IMR-90 (cell line): ENCODE results near the gene HSBP1L1. TPM values are rescaled to one million over a fixed set of nuclear protein-coding genes. Genes with fewer than 3 reads are reported as not detected.

Source experiments
- ATAC-seq: fragments of 200-7000 bp; cut with Tn5 transposase; 2 replicates; pipeline ENCODE4 v1.9.1; 2020; ENCODE audit warnings: low read depth, mild to moderate bottlenecking, moderate library complexity
- BruUV-seq: library from RNA; stranded (reverse); fragments of 400-500 nt; replicated peaks from 2 replicates; lab custom pipeline; 2021; lab: Mats Ljungman, UMichigan
- CTCF ChIA-PET: fragments of 300-600 bp; formaldehyde crosslinking; extraction: SDS; loops from one replicate; lab custom pipeline; 2021; ENCODE audit warnings: antibody characterized with exemption; lab: Yijun Ruan, JAX
- POLR2A ChIA-PET: fragments of 300-600 bp; sonication (Branson Sonifier 250); formaldehyde crosslinking; loops from one replicate; lab custom pipeline; 2022; ENCODE audit warnings: antibody characterized with exemption; ENCODE audit not compliant: unreplicated experiment; lab: Charles Lee
- DNase-seq: peaks from one replicate; pipeline ENCODE4 v3.0.0; 2013
- H2AFZ ChIP-seq: replicated peaks from 2 replicates; pipeline ENCODE3; 2013; ENCODE audit warnings: low read length, mild to moderate bottlenecking; ENCODE audit not compliant: poor library complexity
- H2AK5ac ChIP-seq: 2 replicates; pipeline ENCODE4 v1.6.1; 2013; ENCODE audit warnings: low read depth, low read length, inconsistent platforms
- H2AK9ac ChIP-seq: replicated peaks from 2 replicates; pipeline ENCODE3; 2013; ENCODE audit warnings: mild to moderate bottlenecking, low read depth, low read length, moderate library complexity; ENCODE audit not compliant: poor library complexity
- H2BK120ac ChIP-seq: 2 replicates; pipeline ENCODE4 v1.6.1; 2013; ENCODE audit warnings: low read depth, low read length, inconsistent platforms
- H2BK15ac ChIP-seq: 3 replicates; pipeline ENCODE4 v1.6.1; 2013; ENCODE audit warnings: low read depth, low read length, inconsistent platforms
- H2BK20ac ChIP-seq: 2 replicates; pipeline ENCODE4 v1.6.1; 2013; ENCODE audit warnings: low read depth, mild to moderate bottlenecking, inconsistent platforms, low read length, moderate library complexity
- H2BK5ac ChIP-seq: 2 replicates; pipeline ENCODE4 v1.6.1; 2013; ENCODE audit warnings: mild to moderate bottlenecking, low read depth, low read length, inconsistent platforms; ENCODE audit not compliant: poor library complexity, severe bottlenecking
- H3K14ac ChIP-seq: replicated peaks from 2 replicates; pipeline ENCODE4 v1.6.1; 2013; ENCODE audit warnings: low read depth, low read length, inconsistent platforms
- H3K18ac ChIP-seq: 2 replicates; pipeline ENCODE4 v1.6.1; 2013; ENCODE audit warnings: low read depth, low read length, control low read depth
- H3K23ac ChIP-seq: 2 replicates; pipeline ENCODE4 v1.6.1; 2013; ENCODE audit warnings: low read depth, low read length, inconsistent platforms
- H3K27ac ChIP-seq: 2 replicates; pipeline ENCODE4 v1.5.1; 2013; ENCODE audit warnings: mild to moderate bottlenecking, control low read depth, low read length; ENCODE audit not compliant: insufficient read depth
- H3K27me3 ChIP-seq: 2 replicates; pipeline ENCODE4 v1.6.1; 2013; ENCODE audit warnings: low read length; ENCODE audit not compliant: control insufficient read depth, insufficient read depth
- H3K36me3 ChIP-seq: 2 replicates; pipeline ENCODE4 v1.6.1; 2013; ENCODE audit warnings: low read length, mixed read lengths; ENCODE audit not compliant: control insufficient read depth, insufficient read depth
- H3K4ac ChIP-seq: 2 replicates; pipeline ENCODE4 v1.6.1; 2013; ENCODE audit warnings: low read depth, low read length, inconsistent platforms
- H3K4me1 ChIP-seq: 2 replicates; pipeline ENCODE4 v1.6.1; 2013; ENCODE audit warnings: low read length, mixed read lengths; ENCODE audit not compliant: control insufficient read depth, insufficient read depth
- H3K4me2 ChIP-seq: 2 replicates; pipeline ENCODE4 v1.6.1; 2013; ENCODE audit warnings: low read depth, mild to moderate bottlenecking, control low read depth, low read length, moderate library complexity
- H3K4me3 ChIP-seq: 2 replicates; pipeline ENCODE4 v1.5.1; 2013; ENCODE audit warnings: low read depth, mild to moderate bottlenecking, control low read depth, low read length, moderate library complexity; ENCODE audit not compliant: insufficient read depth
- H3K56ac ChIP-seq: 2 replicates; pipeline ENCODE4 v1.6.1; 2013; ENCODE audit warnings: low read length, inconsistent platforms; ENCODE audit not compliant: insufficient read depth; ENCODE audit errors: extremely low read depth
- H3K79me1 ChIP-seq, 2 experiments: 2 replicates each; pipeline ENCODE4 v1.6.1; 2013; ENCODE audit warnings: low read length in 2 of 2, inconsistent platforms in 1 of 2, low read depth in 1 of 2
- H3K9ac ChIP-seq: 2 replicates; pipeline ENCODE4 v1.6.1; 2013; ENCODE audit warnings: low read depth, low read length, control low read depth
- H3K9me1 ChIP-seq: 2 replicates; pipeline ENCODE4 v1.6.1; 2013; ENCODE audit warnings: low read length, inconsistent platforms; ENCODE audit not compliant: insufficient read depth
- H3K9me3 ChIP-seq: 2 replicates; pipeline ENCODE4 v1.6.1; 2013; ENCODE audit warnings: low read length; ENCODE audit not compliant: control insufficient read depth, insufficient read depth
- H4K20me1 ChIP-seq: 2 replicates; pipeline ENCODE4 v1.6.1; 2013; ENCODE audit warnings: low read length, inconsistent platforms; ENCODE audit not compliant: insufficient read depth
- H4K5ac ChIP-seq: 2 replicates; pipeline ENCODE4 v1.6.1; 2013; ENCODE audit warnings: mild to moderate bottlenecking, low read depth, low read length, control low read depth
- H4K8ac ChIP-seq, 2 experiments: 2 replicates each; pipeline ENCODE4 v1.6.1; 2013; ENCODE audit warnings: low read depth in 2 of 2, low read length in 2 of 2, control low read depth in 1 of 2, inconsistent platforms in 1 of 2
- H4K91ac ChIP-seq: 2 replicates; pipeline ENCODE4 v1.6.1; 2013; ENCODE audit warnings: low read depth, low read length, inconsistent platforms; ENCODE audit not compliant: insufficient read depth
- BHLHE40 ChIP-seq: fragments of 150-350 bp; IDR thresholded peaks from 2 replicates; pipeline ENCODE4 v1.6.1; 2016; ENCODE audit warnings: mild to moderate bottlenecking, low read depth, low read length
- CHD1 ChIP-seq: IDR thresholded peaks from 2 replicates; pipeline ENCODE4 v1.6.1; 2012; ENCODE audit warnings: low read depth, low read length, improper control_type of control experiment
- CTCF ChIP-seq: conservative IDR thresholded peaks from 2 replicates; pipeline ENCODE4 v1.5.1; 2012; ENCODE audit warnings: mild to moderate bottlenecking, low read depth, low read length, improper control_type of control experiment
- FOS ChIP-seq: fragments of 150-350 bp; IDR thresholded peaks from 2 replicates; pipeline ENCODE4 v1.6.1; 2016; ENCODE audit warnings: low read depth, low read length
- MAZ ChIP-seq: IDR thresholded peaks from 2 replicates; pipeline ENCODE4 v1.6.1; 2012; ENCODE audit warnings: low read depth, mild to moderate bottlenecking, low read length, improper control_type of control experiment, moderate library complexity, borderline replicate concordance
- MXI1 ChIP-seq: IDR thresholded peaks from 2 replicates; pipeline ENCODE4 v1.6.1; 2012; ENCODE audit warnings: low read depth, mild to moderate bottlenecking, low read length, moderate library complexity, borderline replicate concordance
- NFE2L2 ChIP-seq: fragments of 150-350 bp; IDR thresholded peaks from 2 replicates; pipeline ENCODE4 v1.6.1; 2016; ENCODE audit warnings: low read depth, mild to moderate bottlenecking, low read length
- POLR2A ChIP-seq: IDR thresholded peaks from 2 replicates; pipeline ENCODE4 v1.6.1; 2012; ENCODE audit warnings: mild to moderate bottlenecking, low read depth, low read length
- RAD21 ChIP-seq: IDR thresholded peaks from 2 replicates; pipeline ENCODE4 v1.6.1; 2012; ENCODE audit warnings: low read length, improper control_type of control experiment
- RCOR1 ChIP-seq: IDR thresholded peaks from 2 replicates; pipeline ENCODE4 v1.6.1; 2012; ENCODE audit warnings: mild to moderate bottlenecking, low read length, improper control_type of control experiment; ENCODE audit not compliant: insufficient replicate concordance
- USF2 ChIP-seq: fragments of 150-350 bp; IDR thresholded peaks from 2 replicates; pipeline ENCODE4 v1.6.1; 2017; ENCODE audit warnings: mild to moderate bottlenecking, antibody characterized with exemption, low read length, low read depth
- WGBS, 2 experiments: methylation state at CpG; one replicate each; pipeline versions ENCODE4 v1.1.5 to v1.1.7; 2013; ENCODE audit warnings: missing lambda C conversion rate in 2 of 2; ENCODE audit not compliant: insufficient read length in 1 of 2; ENCODE audit errors: extremely low coverage in 2 of 2; 5-methylcytosine and 5-hydroxymethylcytosine counted together
- dilution Hi-C: fragments of 300-500 bp; cut with HindIII; formaldehyde crosslinking; loops from one replicate; pipeline ENCODE4 v1.14.3; 2018; ENCODE audit warnings: low sequenced_read_pairs; ENCODE audit not compliant: unreplicated experiment
- in situ Hi-C: fragments of 300-500 bp; cut with MboI; formaldehyde crosslinking; loops from 3 replicates; pipeline ENCODE4 v1.14.3; 2019; ENCODE audit warnings: low sequenced_read_pairs, inconsistent platforms, mixed read lengths
- intact Hi-C: fragments of 100-400 bp; cut with micrococcal nuclease; formaldehyde crosslinking; loops from 2 replicates; pipeline ENCODE4 v1.10.0; 2022
- polyA plus RNA-seq, 3 experiments: library from polyadenylated mRNA; depleted of rRNA; stranded (reverse); fragments of >200 nt; gene quantifications; 2 replicates each; pipeline ENCODE4 v1.2.3, GENCODE V29; 2012; ENCODE audit warnings: low replicate concordance in 1 of 3
- total RNA-seq: library from RNA; depleted of rRNA; stranded (reverse); fragments of >200 nt; gene quantifications from 2 replicates; pipeline ENCODE4 v1.2.3, GENCODE V29; 2012
- TF ChIP-seq, protein P1 (sequence below): fragments of 150-350 bp; IDR thresholded peaks from 2 replicates; pipeline ENCODE4 v1.6.1; 2016; ENCODE audit warnings: low read depth, mild to moderate bottlenecking, low read length, moderate library complexity, borderline replicate concordance

The HSBP1L1 gene
- total and polyA plus RNA-seq, 2 of the 4 experiments (the other 2 are of a cell fraction) = 8.6 to 18.0 TPM

GRCh38 chr18:79926306-79926705 is 38.1 kb upstream of the HSBP1L1 start:
- no peak overlapping the region for H3K56ac ChIP-seq
- H3K36me3 ChIP-seq = peaks cover 39% of the 10 kb centered on the region
- H4K20me1 ChIP-seq = peaks cover 9% of the 10 kb centered on the region
- peaks cover 13% of the 10 kb centered on the region for H3K9me3 ChIP-seq
- no peak overlapping the region for H3K23ac ChIP-seq
- no peak overlapping the region for H3K14ac ChIP-seq
- ATAC-seq (no peak), DNase-seq (no peak)
- H2BK5ac ChIP-seq = no peak overlapping the region
- H4K5ac ChIP-seq = no peak overlapping the region
- H3K4me1 ChIP-seq = no peaks in the 10 kb centered on the region
- TF ChIP-seq RAD21 (no peak), FOS (no peak), MXI1 (no peak), RCOR1 (no peak), CTCF (no peak), MAZ (no peak), CHD1 (no peak), NFE2L2 (no peak), USF2 (no peak), POLR2A (no peak), BHLHE40 (no peak)
- TF ChIP-seq, protein P1, sequence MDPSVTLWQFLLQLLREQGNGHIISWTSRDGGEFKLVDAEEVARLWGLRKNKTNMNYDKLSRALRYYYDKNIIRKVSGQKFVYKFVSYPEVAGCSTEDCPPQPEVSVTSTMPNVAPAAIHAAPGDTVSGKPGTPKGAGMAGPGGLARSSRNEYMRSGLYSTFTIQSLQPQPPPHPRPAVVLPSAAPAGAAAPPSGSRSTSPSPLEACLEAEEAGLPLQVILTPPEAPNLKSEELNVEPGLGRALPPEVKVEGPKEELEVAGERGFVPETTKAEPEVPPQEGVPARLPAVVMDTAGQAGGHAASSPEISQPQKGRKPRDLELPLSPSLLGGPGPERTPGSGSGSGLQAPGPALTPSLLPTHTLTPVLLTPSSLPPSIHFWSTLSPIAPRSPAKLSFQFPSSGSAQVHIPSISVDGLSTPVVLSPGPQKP = no peak
- H3K27ac ChIP-seq = no peak overlapping the region
- H3K18ac ChIP-seq = no peak overlapping the region
- no peak overlapping the region for H2BK15ac ChIP-seq
- ChIA-PET CTCF (no interaction called here), POLR2A (no interaction called here)
- intact Hi-C loops (no loop called here), in situ Hi-C loops (no loop called here), dilution Hi-C loops (no loop called here)
- no peaks in the 10 kb centered on the region for H3K27me3 ChIP-seq
- no peak overlapping the region for H3K4me2 ChIP-seq
- no peak overlapping the region for H4K8ac ChIP-seq
- H3K9ac ChIP-seq = no peak overlapping the region
- no peak overlapping the region for H4K91ac ChIP-seq
- H3K79me1 ChIP-seq = peaks cover 17 to 43% of the 10 kb centered on the region in 2 experiments; a peak in 3 of 4 replicates
- no peaks in the 10 kb centered on the region for H3K9me1 ChIP-seq
- H2AK9ac ChIP-seq = no peak overlapping the region
- no peak overlapping the region for H2AK5ac ChIP-seq
- H2BK20ac ChIP-seq = no peak overlapping the region
- no peak overlapping the region for H3K4me3 ChIP-seq
- no peak overlapping the region for H2BK120ac ChIP-seq
- no peak overlapping the region for H2AFZ ChIP-seq
- H3K4ac ChIP-seq = no peak overlapping the region
- BruUV-seq = no TSS peak
- WGBS, 2 experiments = 100% methylated on average over 2 of the region's 11 CpGs; no CpG with 5 or more reads in 1 of the 2 experiments
